Germinal center (tissue), 1 donor: ENCODE results near the gene BACH2.

Source experiments
- DNase-seq: peaks from one replicate; pipeline ENCODE4 v3.0.0; 2012; ENCODE audit warnings: mixed read lengths, low spot score

The BACH2 gene

GRCh38 chr6:90238496-90239266, 58.0 kb downstream of the BACH2 start:
- no peak for DNase-seq

DNA sequence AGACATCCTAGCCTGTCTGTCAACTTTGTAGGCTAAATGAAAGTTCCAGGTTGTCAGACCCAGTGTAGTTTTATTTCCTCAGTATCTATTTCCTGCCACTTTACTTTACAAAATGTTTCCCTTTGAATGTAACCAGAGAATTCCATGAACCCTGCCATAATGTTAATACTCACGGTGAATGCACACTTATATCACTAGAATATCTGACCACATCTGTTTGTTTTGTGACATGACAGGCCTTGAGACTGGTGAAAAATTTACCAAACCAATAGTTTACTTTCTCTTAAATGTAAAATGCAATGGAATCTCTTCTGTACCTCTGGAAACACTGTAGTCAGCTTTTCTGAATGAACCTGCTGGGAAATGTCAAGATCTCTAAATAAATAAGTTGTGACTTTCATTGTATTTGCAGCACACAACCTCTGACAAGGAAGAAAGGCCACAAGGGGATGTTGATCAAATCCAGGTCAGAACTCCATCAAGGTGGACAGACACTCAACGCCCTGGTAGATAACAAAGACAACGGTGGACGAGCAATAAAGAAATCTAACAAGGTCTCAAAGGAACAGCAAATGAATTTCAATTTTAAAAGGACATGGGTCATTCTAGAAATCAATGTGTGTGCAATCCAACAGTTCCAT, 59.2 kb downstream of the BACH2 start:
- DNase-seq = no peak

- no peak for DNase-seq
Observed at GRCh38 chr6:90233994-90234393, 62.6 kb downstream of the BACH2 start.

GRCh38 chr6:90233213-90233612, 63.4 kb downstream of the BACH2 start:
- DNase-seq = no peak

GRCh38 chr6:90231798-90232197, 64.8 kb downstream of the BACH2 start:
- DNase-seq = no peak

DNA sequence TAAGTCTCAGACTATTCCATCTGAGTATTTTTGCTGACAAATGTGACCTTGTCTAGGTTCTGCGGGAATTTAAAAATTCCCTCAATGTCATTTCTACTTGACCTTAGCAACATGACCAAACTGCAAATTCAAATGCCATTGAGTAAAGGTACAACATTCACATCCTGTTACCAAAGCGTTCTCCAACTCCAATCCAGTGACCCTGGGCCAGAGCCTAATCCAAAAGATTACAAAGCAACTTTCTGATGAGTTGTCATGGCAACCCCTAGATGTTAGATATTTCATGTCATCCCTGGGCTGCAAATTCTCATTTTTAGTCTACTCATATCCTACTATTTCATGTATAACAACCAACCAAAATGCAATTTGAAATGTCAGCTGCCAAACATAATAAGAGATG, 65.3 kb downstream of the BACH2 start:
- DNase-seq = no peak

DNA sequence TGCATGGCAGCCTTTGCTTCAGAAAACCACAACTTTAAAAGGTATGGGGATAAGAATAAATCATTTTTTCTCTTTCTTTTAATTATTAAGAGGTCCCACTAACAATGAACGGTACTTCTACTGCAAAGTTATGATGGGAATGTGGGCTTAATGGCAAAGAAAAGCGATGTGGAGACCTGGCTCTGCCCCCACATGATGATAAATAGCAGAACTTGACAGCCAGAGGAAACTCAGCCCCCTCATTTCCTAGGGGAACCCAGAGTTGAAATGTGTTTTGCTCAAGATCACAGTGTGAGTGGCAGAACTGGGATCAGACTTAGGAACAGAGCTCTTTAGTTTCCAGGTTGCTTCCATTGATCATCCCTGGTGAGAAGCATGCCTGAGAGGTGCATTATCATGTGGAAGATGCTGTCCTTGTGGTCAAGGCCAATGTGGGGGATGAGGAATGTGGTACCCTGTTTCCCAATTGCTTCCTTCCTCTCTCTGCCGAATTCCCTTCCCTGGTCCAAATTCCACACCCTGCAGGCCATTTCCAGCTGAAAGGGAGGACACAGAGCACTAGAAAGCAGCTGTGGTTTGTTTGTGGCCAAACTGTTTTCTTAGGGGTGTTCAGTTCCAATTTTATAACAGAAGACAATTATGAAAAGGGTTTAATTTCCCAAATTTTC, 66.0 kb downstream of the BACH2 start:
- DNase-seq = no peak

GRCh38 chr6:90229331-90230010, 67.2 kb downstream of the BACH2 start:
- no peak for DNase-seq

- DNase-seq = no peak
Observed at GRCh38 chr6:90227673-90228072, 69.0 kb downstream of the BACH2 start.

DNA sequence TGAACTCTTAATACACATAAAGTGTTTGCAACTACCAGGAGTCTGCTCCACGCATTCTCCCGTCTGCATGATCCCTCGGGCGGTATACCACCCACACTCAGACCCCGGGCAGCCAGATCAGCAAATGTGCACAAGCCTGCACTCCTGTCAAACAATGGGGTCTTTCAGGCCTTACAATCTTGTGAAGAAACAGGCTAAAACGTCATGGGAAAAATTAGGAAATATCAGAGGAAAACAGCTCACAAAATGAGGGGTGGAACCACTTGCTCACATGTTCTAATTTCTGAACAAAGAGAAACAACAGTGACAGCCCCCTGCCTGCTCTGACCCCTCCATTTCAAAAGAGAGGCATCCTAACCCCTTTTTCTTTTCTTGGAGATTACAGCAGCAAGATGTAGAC, 69.4 kb downstream of the BACH2 start:
- no peak for DNase-seq

DNA sequence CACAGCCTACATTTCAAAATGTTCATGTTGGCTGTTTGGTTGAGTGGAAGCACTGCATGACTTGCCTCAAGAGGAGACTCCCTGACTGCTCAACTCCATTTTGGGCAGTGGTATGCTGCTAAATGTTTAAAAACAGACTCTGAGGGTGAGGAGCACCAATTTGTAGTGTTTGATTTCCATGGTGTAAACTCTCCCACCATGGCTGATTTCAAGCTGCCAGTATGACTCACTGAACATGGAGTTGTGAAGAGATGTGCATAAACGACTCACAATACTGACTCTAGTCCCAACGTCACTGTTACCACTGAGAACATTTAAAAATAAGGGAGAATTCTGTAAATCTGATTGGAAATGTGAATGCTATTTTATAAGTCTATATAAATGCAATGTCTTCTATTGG, 70.4 kb downstream of the BACH2 start:
- DNase-seq = no peak

DNA sequence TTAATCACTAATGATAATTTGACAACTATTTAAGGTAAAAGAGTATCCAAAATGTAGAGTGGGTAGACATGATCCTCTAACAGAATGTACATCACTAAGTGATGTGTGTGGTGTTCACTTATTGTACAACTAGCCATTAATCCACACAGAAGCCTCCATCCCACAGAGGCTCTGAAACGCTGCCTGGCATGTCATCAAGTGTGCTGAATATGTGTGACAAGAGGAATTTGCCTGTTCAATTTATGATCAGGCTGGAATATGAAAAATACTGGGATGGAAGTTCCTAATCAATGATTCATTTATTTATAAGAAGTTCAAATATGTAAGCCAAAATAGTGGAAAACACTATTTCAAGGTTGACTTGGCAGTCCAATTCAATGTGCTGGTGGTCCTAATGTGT, 72.4 kb downstream of the BACH2 start:
- no peak for DNase-seq

GRCh38 chr6:90222724-90223198, 73.9 kb downstream of the BACH2 start:
- no peak for DNase-seq

- DNase-seq = no peak
Observed at GRCh38 chr6:90222008-90222407, 74.6 kb downstream of the BACH2 start.

DNA sequence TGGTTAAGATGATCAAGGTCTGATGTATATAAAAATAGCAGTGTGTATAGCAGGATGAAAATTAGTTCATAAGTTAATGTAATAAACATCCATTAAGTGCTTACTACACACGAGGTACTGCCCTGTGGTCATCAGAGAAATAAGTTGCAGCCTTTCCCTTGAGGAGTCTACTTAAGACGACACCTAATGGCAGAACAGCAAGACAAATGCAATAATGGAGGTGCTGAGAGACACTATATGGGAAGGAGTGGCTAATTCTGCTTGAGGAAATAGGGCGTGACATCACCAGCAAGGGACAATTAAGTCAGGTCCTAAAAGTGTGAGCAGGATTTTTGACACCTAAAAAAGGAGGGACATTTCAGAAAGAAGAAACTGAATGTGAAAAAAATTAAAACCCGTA, 75.2 kb downstream of the BACH2 start:
- DNase-seq = no peak

DNA sequence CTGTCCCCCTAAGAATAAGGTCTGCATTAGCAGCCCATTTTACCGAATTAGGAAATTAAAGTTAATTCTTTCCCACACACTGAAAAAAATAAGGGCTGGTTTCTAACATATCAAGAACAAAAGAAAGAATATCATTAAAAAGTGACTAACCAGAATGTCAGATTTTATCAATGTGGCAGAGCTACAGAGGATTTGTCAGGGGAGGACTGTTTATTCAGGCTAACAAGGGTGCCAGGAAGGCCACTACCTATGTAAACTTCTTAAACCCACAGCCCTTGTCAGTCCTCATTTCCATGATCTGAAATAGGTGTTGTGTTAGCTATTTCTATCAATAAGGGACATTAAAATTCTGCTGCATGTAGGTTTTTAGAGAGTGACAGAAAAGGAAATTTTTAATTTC, 76.4 kb downstream of the BACH2 start:
- no peak for DNase-seq

DNA sequence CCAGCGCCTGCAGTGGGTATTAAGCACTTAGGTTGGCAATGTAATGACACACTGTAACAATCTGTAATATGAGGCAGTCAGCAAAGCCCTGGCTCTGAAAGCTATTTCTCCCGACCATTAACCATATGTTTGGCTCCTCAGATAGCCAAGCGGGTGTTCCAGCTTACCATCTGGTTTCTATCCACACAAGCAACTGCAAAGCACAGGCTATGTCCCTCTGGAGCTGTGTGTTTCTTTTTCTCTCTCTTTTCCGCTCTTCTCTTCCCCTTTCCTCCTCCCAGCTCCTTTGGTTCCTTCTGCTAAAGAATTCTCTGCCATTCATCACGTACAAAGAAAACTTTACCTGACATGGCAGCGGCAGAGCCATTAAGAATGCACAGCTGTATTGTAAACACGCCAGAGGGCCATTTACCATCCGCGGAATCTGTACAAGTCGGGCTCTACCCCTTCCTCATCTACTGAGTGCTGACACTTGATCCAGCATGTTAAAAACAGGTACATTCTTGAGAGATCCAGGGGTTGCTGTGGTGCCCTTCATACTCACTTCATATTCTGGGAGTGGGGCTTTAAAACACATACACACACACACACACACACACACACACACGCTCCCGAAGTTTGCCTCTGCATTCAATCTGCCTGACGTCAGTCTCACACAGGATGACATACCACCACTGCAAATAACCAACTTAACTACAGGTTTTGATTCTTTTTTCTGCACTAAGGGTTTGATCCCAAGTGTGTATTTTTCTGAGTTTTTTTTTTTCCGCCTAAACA, 77.2 kb downstream of the BACH2 start:
- no peak for DNase-seq

DNA sequence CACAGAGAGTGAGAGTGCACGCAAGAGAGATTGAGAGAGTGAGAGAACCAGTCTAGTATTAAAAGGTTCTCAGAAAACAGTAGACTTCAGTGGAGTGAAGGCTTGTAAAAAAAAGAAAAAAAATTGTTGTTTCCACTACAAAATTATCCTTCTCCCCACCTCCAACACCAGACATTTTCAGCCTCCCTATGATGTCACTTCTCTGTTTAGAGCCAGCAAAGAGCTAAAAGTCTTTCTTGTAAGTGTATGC, 77.8 kb downstream of the BACH2 start:
- DNase-seq = no peak

DNA sequence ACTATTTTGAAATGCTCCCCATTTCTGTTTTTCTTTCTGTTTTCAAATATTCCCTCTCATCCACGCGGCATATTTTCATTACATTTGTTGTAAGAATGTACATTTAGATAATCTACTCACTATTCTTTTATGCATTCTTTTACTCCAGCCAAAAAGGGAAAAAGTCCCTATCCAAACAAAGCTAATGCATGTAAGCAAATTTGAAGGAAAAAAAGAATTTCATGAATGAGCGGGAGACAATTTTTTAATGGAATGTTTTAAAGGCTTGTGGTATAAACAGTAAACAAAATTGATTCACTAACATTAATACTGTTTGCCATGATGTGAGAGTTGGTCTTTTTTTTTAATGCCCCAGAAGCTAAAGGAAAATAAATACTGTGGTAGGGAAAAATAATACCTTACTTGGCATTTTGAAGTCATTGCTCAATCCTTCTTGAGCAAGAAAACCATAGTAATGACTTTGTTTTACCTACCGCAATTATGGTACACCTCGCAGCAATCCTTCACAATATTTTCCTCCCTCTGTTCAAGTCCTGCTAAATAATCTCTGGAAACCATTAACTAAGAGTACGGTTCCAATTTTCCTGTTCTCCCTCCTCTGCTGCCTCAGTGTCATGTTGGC, 79.0 kb downstream of the BACH2 start:
- no peak for DNase-seq

DNA sequence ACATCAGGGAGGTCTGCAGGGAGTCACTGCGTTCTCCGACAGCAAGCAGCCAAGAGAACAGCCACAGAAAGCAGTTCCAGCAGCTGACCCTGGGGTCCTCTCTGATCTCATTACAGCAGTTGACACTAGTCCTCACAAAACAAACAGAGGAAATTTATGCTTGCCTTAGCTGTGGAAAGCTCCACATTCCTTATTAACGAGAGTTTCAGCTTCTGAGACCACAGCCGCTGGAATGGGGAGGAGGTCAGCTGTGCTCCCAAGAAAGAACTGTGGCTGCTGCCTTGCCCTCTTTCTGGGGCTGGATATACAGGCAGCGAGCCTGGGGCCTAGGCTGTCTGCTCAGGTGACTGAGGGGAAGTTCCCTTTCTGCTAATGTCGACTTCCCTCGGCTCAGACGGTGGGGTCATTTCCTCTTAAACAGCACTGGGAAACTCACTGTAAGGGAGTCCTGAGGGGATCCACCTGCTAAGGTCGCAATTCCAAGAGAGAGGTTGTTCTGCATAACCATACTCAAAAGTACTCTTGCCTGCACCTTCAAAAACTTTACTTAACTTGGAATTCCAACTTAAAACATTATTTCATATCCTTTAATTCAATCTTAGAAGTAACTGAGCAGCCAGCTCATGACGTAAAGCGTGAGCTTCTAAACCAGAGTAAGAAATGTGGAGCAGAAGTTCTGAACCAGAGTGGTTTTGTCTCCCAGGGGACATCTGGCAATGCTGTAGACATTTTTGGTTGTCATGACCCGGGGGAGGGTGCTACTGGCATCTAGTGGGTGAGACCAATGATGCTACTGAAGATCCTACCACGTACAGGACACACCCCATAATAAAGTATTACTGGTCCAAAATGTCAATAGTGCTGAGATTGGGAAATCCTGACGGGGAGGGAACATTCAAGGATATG, 80.3 kb downstream of the BACH2 start:
- peak; percentile 65 for DNase-seq

DNA sequence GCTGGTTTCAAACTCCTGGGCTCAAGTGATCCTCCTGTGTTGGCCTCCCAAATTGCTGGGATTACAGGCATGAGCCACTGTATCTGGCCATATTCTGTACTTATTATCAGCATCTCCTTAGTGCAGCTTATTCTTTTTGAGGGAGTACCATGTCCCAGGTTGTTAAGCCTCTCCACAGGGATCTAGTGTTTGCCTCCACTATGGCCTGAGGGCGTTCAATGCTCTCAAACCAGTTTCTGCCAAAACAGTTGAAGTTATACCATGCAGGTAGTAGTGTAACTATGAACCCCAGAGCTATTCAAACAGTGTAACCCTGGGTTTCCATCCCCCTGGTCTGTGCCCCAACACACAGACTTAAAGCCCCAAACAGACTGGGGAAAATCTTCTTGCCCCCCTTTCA, 81.7 kb downstream of the BACH2 start:
- no peak for DNase-seq
